Activated CD4-positive, alpha-beta T cell treated with anti-CD3 and anti-CD28 coated beads, Interleukin-10, Interleukin-2, amounts not matched to agents 100 ng/mL and 50 ng/mL, durations not matched to agents 16 hours and 8 hours (primary cell): ENCODE measurements around the gene SLC16A3.
"Not testable (repeated sequence)": the region's sequence is repeated elsewhere in the genome, so short reads cannot be mapped to it uniquely, and the experiment has no call there.

Source experiments
- DNase-seq: peaks from one replicate; pipeline ENCODE4 v3.0.0-alpha.2; 2020

Gene SLC16A3

GRCh38 chr17:82204831-82205719 lies 23.8 kb upstream of the SLC16A3 start:
- peak; percentile 68 for DNase-seq

- peak; percentile 91 for DNase-seq
Measured at GRCh38 chr17:82205720-82206508, 22.9 kb upstream of the SLC16A3 start.

DNA sequence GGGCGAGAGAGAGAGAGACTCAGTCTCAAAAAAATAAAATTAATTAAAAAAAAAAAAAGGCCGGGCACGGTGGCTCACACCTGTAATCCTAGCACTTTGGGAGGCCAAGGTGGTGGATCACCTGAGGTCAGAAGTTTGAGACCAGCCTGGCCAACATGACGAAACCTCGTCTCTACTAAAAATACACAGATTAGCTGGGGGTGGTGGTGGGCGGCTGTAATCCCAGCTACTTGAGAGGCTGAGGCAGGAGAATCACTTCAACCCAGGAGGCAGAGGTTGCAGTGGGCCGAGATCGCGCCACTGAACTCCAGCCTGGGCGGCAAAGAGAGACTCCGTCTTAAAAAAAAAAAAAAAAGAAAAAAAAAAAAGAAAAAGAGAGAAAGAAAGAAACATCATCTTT lies 18.2 kb upstream of the SLC16A3 start:
- DNase-seq: not testable (repeated sequence)

DNA sequence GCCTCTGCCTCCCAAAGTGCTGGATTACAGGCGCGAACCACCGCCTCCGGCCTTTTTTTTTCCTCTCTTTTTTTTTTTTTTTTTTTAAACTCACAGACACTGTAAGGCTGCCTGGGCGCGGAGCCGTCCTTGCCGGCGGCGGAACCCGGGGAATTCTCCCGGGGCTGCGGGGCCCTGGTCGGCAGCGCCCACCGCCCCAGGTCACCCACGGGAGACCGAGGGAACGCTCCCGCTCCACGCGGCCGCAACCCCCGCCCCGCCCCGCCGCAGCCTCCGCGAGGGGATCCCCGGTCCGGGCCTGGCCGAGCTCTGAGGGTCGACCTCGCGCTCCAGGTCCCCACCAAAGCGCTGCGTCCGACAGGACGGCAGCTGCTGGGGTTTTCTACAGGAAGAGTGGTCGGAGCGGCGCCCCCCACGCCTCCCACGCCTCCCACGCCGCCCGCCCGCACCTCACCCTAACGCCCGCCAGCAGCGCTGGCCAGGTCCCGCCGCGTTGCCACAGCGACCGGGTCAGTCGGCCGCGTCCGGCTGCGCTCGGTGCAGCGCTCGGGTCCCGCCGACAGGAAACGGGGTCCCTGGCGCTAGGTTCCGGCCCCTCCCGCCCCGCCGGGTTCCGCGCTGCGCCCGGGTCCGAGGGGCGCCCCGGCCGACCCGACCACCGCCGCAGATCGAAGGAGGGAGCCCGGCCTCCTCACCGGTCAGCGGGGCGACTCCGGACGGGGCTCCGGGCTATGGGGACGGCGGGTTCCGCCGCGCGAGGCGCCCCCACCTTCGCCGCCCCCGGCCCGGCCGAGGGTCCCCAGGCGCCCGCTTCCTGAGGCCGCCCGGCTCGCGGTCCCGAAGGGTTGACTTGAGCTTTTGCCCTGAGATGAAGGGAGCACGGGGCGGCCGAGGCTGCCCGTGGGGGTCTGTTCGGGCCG lies 16.3 kb upstream of the SLC16A3 start, which contains the start of gene CCDC57:
Gene CCDC57 (minus strand): TSS at position 512 of the 920 bp plus-strand sequence. CDS start 10,898 bp downstream, outside the sequence.
- DNase-seq: peak; percentile 86

DNA sequence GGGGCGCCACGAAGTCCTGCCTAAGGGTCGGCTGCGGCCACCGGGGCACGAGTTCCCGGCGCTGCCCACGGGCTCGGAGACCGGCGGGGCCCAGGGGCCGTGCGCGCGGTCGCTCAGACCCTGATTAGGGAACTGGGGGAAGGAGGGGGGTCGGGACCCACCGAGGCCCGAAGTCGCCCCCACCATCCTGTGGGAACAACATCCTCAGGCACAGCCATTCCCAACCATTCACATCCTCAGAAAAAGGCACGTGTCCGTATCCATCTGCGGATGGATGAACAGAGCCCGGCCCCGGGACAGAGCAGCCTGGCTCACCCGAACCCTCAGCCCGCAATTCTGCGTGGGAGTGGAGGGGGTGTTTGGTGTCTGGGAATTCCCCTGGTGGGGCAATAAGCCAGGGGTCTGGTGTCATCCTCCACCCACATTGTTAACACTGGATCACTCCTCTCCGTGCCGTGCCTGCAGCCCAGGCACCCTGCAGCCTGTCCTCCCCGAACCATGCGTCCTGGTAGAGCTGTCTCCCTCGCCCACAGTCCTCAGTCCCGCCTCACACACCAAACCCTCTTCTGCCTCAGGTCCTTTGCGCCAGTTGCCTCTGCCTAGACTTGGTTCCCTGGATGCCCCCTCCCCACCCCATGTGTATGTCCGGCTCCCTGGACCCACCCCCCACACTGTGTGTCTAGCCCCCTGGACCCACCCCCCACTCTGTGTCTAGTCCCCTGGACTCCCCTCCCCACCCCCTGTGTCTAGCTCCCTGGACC lies 15.4 kb upstream of the SLC16A3 start:
- DNase-seq: peak; percentile 63

DNA sequence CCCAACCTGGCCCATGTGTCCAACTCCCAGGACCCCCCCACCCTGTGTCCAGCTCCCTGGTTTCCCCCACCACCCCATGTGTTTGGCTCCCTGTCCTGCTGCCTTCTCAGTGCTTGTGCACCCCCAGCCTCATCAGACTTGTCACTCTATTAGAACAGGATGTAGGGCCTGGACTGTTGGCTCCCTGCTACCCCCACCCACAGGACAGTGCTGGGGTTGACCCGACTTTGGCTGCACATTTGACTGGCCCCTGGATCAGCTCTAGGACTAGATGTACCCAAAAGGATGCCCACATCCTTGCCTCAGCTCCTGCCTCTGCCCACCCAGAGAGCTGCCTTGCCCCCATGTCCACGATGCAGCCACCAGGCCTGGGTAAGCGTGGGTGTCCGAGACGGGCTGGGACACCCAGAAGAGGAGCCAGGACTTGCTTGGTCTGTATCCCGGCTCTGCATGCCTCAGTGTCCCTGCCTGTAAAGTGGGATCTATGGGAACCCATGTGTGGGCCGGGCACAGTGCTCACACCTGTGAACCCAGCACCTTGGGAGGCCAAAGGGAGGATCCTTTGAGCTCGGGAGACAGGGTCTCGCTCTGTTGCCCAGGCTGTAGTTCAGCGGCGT lies 14.7 kb upstream of the SLC16A3 start:
- DNase-seq: no peak

DNA sequence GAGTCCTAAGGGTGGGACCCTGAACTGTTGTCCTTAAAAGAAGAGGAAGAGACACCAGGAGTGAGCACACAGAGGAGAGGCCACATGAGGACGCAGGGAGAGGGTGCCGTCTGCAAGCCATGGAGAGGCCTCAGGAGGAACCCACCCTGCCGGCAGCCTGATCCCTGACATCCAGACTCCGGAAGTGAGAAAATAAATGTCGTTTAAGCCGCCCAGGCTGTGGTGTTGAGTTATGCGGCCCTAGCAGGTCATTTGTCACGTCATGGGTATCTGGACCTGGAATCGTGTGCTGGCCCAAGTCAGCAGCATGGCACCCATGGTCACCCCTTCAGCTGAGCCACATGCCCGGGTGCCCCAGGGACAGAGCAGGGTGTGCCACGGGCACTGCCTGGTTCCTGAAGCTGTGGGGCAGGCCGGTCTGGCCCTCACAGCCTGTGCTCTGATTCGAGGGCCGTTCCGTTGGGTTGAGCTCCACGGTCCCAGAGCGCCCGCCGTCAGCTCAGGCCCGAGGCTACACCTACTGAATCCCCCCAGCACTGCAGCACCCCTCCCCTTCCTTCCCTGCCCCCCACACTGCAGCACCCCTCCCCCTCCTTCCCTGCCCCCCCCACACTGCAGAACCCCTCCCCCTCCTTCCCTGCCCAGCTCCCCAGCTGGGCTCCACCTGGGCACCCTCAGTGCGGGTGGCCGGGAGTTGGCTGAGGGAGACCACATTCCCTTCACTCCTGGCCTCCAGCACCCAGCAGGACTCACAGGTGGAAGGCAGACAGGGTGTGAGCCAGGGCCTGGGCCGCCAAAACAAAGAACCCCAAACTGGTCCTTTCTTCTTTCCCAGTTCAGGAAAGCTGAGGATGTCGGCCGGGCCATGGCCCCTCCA lies 13.5 kb upstream of the SLC16A3 start:
- no peak for DNase-seq

DNA sequence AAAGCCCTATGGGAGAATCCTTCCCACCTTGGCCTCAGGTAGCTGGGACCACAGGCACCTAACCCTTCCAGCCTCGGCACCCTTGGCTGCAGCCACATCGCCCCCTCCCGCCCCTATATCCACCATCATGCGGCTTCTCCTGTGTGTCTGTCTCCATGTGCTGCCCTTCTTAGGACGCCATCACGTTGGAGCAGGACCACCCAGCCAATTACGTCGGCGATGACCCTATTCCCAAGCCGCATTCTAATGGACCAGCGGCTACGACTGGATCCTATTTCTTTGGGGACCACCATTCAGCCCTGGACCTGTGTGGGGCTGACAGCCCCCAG lies 12.9 kb upstream of the SLC16A3 start:
- DNase-seq: no peak

GRCh38 chr17:82216301-82217119 lies 12.3 kb upstream of the SLC16A3 start:
- peak; percentile 77 for DNase-seq

- no peak for DNase-seq
Measured at GRCh38 chr17:82217120-82217529, 11.7 kb upstream of the SLC16A3 start.

GRCh38 chr17:82217530-82218204 lies 11.2 kb upstream of the SLC16A3 start:
- peak; percentile 30 for DNase-seq

DNA sequence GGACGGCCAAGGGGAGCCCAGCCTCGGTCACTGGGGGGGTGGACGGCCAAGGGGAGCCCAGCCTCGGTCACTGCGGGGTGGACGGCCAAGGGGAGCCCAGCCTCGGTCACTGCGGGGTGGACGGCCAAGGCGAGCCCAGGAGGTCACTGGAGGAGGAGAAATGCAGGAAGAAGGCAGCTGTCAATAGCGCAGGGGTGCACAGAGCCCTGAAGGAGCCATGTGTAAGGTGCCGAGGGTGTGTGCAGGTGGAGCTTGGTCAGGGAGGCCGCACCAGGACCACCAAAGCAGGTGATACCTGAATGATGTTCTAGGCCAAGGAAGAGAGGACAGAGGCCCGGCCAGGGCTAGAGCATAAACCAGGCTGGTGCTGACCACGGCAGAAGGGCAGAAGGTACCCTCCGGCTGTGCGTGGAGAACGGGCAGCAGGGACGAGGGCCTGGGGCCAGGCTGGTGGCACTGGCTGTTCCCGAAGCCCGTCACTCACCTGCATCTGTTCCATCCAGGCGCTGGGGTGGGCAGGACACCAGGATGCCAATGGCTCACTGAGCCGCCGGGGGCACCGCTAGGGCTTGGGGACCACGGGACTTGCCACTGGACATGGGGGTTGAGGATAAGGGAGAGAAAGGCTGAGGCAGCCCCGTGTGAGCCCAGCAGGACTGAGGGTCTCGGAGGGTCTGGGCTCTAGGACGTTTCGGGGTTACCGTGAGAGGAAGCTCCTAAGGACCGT lies 10.3 kb upstream of the SLC16A3 start:
- no peak for DNase-seq

GRCh38 chr17:82219083-82219482 lies 9.8 kb upstream of the SLC16A3 start:
- DNase-seq: no peak

- no peak for DNase-seq
Measured at GRCh38 chr17:82219753-82220709, 8.8 kb upstream of the SLC16A3 start.

DNA sequence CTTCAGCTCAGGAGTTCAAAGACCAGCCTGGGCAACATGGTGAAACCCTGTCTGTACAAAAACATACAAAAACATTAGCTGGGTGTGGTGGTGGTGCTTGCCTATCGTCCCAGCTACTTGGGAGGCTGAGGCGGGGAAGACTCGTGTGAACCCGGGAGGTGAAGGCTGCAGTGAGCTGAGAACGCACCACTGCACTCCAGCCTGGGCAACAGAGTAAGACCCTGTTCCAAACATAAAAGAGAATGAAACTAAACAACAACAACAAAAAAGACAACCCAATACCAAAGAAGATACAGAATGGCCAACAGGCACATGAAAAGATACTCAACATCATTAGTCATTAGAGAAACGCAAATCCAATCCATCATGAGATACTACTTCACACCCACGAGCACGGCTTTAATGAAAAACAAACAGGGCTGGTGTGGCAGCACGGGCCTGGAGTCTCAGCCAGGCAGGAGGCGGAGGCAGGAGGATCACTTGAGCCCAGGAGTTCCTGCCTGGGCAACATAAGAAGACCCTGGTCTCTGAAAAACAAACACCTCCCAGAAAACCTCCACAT lies 7.4 kb upstream of the SLC16A3 start:
- DNase-seq: no peak

GRCh38 chr17:82222816-82223215 lies 6.0 kb upstream of the SLC16A3 start:
- no peak for DNase-seq

GRCh38 chr17:82223517-82223916 lies 5.3 kb upstream of the SLC16A3 start:
- DNase-seq: no peak
